Activated T-cell treated with anti-CD3 and anti-CD28 coated beads for 24 hours (primary cell): ENCODE measurements around the gene SPRING1.
A peak's percentile ranks its signal among the peaks of the same experiment; 100 is the strongest.

ENCODE experiments used
- DNase-seq: peaks from one replicate; pipeline ENCODE4 v3.0.0-alpha.2; 2020; ENCODE audit warnings: low read depth

Gene SPRING1

GRCh38 chr12:116739381-116739887 is 1.6 kb upstream of the SPRING1 start:
- no peak for DNase-seq

DNA sequence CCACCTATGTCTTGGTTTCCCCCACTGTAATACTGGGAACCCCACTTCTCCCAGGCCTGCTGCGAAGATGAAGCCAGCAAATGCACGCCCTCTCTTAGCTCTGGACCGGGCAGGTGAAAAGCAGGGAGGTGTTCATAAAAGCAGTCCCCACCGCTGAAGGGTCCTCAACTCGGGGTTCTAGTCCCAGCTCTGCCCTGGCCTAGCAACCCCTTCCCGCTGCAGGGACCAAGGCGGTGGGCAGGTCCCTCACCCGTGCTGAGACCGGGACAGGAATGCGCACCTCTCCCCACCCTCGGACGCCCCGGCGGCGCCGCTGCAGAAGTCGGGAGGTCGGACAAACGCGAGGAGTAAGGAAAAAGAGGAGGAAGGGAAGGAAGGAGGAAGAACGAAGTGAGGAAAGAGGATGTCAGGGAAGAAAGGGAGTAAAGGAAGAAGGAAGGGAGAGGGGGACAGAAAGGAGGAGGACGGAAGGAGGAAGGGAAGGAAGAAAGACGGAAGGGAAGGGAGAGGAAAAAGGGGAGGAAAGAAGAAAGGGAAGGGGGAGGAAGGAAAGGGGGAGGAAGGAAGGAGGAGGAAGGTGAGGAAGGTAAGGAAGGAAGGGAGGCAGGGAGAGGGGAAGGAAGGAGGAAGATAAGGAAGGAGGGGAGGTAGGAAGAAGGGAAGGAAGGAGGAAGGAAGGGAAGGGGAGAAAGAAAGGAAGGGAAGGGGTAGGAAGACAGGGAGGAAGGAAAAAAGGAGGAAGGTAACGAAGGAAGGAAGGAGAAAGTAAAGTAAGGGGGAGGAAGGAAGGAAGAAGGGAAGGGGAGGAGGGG is 701 bp downstream of the SPRING1 start:
- DNase-seq = peak; percentile 12

DNA sequence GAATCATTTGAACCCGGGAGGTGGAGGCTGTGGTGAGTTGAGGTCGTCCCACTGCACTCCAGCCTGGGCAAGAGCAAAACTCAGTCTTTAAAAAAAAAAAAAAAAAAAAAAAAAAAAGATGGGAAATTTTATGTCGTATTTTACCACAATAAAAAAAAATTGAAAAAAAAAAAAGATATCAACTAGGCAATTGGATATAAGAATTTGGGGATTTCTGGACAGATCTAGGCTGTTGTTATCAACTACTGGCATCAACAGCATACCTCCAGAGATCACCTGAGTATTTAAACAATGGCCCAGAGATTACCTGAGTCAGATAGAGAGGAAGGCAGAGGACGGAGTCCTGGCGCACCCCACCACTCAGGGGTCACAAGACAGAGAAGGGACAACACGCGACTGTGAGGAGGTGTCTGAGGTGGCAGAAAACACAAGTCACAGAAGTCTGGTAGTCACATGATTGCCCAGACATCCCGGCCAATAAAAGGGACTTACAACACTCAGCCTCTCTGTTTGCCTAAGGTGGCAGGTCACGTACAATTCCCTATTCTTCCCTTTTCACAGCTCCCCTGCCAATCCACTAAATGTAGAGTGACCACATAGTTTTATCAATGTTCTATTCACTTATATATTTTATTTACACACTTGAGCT is 1.8 kb downstream of the SPRING1 start:
- DNase-seq = no peak

DNA sequence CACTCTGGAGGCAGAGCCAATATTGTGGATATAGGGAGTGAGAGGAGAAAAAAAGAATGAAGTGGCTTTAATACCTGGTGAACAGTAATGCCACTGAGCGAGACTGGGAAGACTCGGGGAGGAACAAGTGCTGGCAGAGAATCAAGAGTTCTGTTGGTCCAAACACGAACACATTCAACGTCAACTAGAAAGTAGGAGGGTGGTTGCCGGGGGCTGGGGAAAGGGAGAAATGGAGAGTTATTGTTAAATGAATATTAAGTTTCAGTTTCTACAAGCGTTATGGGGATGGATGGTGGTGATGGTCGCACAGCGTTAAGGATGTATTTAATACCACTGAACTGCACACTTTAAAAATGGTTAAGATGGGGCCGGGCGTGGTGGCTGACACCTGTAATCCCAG is 2.8 kb downstream of the SPRING1 start:
- no peak for DNase-seq

DNA sequence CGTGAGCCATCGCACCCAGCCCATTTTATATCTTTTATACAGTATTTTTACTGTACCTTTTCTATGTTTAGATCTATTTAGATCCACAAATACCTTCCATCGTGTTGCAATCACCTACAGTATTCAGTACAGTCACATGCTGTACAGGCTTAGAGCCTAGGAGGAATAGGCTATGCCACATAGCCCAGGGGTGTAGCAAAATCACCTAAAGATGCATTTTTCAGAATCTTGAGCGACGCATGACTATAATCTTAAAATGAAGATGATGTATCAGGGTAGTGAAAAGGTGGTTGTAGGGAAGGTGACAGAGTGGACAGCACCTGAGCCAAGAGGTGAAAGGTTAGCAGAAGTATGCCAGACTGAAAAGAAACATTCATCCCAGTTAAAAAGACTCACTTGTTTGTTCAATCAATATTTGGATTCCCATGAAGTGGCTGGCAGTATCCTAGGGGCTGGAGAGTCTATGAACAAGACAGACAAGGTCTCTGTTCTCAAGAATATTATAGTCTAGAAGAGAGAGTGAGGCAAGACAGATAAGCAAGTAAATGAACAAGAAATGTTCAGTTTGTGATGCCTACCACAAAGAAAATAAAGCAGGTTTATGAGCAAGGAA is 3.6 kb downstream of the SPRING1 start:
- DNase-seq = no peak

DNA sequence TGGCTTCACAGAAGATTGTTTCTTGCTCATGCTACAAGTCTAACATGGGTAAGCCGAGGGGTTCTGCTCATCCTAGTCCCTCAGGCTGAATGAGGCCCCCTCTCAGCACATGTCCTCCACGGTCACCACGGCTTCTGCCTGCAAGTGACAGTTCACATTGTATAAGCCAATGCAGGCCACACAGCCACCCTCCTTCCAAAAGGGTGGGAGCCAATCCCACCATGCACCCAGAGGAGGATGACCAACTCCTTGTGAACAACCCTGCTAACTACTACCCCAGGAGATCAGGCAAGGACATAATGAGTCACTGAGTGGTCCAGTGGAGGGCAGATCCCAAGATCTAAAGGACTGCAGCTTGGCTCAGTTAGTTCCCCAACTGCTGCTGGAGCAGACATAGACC is 6.1 kb downstream of the SPRING1 start:
- no peak for DNase-seq

DNA sequence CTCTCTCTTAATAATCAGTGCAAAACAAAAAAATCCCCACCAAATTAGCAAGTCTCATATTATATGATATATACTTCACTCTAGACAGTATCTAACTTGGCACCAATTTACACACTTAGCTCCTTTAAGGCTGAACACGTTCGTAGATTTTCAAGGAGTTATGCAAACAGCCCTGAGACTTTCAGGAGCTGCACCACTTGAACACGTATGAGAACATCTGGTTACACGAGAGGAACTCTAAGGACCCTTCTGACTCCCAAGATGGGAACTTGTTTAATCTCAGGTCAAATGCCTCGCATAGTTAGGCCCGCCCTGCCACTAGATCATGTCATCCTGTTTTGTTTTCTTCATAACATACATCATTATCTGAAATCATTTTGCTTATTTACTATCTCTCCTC is 10.0 kb downstream of the SPRING1 start:
- DNase-seq = no peak

GRCh38 chr12:116727261-116727660 is 10.6 kb downstream of the SPRING1 start:
- DNase-seq = no peak

DNA sequence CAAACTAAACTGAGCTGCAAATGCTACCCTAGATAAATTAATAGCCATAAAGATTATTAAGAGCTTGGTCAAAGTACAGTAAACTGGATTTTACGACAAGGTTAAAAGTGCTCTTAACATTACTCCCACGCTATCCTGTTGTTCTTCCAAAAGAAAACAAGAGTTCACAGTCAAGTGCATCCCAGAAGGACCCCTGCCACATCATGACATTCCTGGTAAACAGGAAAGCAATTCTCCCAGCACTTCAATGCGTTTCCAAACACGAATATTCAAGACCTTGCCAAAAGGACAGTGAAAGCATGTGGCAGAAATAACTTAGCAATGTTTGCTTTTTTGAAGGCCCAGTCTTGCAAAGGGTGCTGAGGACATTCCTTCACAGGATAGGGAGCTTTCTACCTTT is 11.2 kb downstream of the SPRING1 start:
- DNase-seq = no peak

- no peak for DNase-seq
Observed at GRCh38 chr12:116722245-116722644, 15.6 kb downstream of the SPRING1 start.

- DNase-seq = no peak
Observed at GRCh38 chr12:116719731-116720528, 17.9 kb downstream of the SPRING1 start.

- DNase-seq = no peak
Observed at GRCh38 chr12:116718655-116719454, 19.0 kb downstream of the SPRING1 start.

DNA sequence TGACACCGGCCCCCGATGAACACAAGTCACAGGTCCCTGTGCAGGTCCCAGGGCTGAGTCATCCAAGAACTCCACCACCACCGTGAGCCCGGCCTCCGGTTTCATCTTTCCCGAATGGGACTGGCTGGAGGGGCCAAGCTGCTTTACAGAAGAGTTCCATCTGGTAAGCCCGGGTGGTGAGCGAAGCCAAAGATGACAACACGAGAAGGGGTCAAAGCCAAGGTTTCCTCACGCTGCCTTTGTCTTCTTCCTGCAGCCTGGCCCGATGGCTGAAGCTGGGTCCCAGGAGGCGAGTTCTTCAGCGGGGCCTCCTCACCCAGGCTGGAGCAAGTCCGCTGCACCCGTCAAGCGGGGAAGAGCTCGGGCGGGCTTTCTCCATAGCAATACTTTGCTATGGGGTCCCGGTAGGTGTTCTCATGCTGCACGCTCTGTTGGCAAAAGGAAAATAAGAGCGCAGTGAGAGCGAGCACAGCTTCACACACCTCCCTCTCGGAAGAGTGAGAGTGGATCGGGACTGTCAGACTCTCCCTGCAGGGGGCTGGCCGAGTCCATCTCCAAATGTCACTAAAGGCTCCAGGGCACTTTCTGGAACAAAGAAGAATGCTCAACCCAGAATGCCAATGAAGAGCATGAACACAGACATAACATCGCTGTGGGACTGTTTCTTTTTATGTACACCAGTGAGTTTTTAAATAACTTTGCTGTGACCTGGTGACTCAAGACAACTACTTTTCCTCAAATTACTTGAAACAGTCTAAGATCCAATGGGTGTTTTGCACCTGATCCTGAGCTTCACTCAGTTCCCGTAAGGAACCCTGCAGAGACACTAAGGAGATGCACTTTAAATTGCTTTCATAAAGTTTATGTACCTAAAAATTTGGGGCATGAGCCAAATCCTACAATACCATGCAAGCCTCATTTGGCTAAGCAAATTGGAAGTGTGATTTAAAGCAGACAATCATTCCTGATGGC is 20.1 kb downstream of the SPRING1 start:
- DNase-seq = no peak

- DNase-seq = no peak
Observed at GRCh38 chr12:116714175-116714574, 23.7 kb downstream of the SPRING1 start.

DNA sequence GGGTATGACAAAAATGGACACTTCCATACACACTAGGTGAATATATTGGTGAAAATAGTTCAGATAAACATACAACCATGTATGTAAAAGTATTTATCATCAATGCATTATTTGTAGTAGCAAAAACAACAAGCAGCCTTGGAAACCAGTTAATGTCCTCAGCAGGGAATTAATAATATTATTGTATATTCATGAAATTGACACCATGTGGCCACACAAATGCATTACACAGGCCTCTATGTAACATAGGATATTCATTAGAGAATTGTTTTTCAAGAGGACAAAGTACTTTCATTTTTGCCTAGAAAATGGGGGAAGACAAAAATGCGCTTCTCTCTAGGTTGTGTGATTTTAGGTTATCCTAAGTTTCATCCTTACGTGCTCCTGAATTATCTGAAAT is 24.3 kb downstream of the SPRING1 start:
- no peak for DNase-seq

- DNase-seq = no peak
Observed at GRCh38 chr12:116712458-116713303, 25.2 kb downstream of the SPRING1 start.

- DNase-seq = no peak
Observed at GRCh38 chr12:116710370-116711150, 27.3 kb downstream of the SPRING1 start.

DNA sequence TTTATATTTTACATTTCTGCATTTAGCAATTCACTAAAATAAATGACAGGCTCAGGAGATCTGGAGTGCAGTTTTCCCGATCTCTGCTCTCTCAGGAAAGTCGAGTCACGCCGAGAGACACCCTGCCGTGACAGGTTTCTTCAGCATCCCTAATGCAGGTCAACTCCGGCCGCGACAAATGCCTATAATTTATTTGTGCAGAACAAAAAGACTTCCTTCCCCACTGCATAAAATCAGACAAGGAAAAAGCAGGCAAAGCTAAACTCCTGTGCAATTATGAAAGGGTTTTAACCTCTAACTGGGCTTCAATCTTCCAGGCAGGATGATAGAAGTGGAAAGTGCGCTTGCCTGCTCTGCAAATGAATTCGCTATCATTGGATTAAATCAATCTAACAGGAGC is 28.1 kb downstream of the SPRING1 start:
- DNase-seq = no peak
